Activated CD8-positive, alpha-beta memory T cell treated with anti-CD3 and anti-CD28 coated beads, Interleukin-2, amount 50 U/mL, for 4 hours (primary cell): Measurements from ENCODE around the gene CYBB.

Experiments
- DNase-seq: peaks from one replicate; pipeline ENCODE4 v3.0.0-alpha.2; 2020

Gene CYBB

DNA sequence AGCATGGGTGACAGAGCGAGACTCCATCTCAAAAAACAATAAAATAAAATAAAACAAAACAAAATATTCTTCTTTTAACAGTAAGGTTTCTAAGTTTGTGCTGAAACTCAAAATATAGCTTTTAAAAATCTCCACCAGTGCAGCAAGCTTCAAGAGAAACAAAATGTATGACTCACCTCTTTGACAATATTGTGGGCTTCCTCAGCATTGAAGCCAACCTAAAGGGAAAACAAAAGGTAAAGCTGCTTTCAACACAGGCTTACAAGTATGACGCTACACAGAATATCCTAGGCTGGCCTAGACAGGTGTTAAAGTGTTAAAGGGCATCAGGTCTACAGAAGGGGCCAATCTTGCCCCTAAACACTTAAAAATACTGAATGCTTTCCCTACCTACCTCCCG is 66.3 kb downstream of the CYBB start:
- DNase-seq, result no peak

DNA sequence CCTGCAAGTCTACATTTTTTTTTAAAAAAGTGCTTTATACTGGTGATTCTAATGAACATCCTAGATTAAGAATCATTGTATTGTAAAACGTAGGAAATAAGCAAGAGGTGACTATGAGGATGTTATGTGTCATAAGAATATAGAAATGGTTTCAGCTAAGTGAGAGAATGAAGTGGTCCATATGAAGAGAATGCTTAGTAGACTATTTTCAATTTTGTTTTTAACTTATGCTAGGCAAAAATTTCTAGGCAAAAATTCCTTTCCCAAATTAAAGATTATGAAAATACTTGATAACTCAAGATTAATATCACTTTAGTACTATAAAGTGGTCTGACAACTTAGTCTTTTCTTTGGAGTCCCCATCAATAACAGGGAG is 66.7 kb downstream of the CYBB start:
- DNase-seq, result no peak

GRCh38 chrX:37846934-37847732 is 67.3 kb downstream of the CYBB start, which contains the start of gene DYNLT3:
Gene DYNLT3 (minus strand): TSS chrX:37847571. CDS start chrX:37847510, 61 bp downstream.
- DNase-seq, result peak; percentile 72

DNA sequence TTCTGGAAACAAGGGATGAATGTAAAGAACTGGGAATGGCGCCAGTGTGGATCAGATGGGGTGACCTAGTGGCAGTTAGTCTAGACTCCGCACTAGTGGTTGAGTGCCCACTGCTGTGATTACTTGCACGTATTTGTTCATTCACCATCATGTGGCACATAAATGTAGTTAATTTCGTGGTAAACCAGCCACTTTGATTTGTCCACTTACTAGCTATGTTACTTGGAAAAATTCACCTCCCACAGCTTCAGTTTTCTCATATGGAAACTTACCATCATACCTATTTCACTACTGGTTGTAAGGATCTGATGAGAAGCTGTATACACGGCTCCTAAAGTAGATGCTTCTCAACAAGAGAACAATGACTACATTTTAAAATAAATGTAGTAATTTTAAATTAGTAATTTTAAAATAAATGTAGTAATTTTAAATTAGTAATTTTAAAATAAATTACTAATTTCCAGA is 67.9 kb downstream of the CYBB start:
- no peak for DNase-seq

DNA sequence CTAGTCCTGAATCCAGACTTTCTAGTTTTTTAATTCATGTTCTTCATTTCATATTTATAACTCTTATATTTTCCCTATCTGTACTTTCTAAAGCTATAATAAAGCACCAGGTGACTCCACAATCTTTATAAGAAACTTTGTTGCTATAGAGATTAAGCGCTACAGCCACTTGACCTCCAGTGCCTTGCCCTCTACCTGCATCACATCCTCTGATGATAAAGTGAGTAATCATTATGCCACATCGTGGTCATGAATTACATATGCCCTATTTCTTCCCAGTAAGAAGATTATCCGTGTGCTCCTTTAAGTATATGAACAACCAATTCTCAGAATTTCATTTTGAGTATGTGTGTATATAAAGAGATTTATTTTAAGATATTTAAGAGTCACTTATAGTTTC is 74.3 kb downstream of the CYBB start:
- no peak for DNase-seq

GRCh38 chrX:37854748-37855147 is 74.9 kb downstream of the CYBB start:
- no peak for DNase-seq

GRCh38 chrX:37860721-37861120 is 80.9 kb downstream of the CYBB start:
- DNase-seq, result no peak

DNA sequence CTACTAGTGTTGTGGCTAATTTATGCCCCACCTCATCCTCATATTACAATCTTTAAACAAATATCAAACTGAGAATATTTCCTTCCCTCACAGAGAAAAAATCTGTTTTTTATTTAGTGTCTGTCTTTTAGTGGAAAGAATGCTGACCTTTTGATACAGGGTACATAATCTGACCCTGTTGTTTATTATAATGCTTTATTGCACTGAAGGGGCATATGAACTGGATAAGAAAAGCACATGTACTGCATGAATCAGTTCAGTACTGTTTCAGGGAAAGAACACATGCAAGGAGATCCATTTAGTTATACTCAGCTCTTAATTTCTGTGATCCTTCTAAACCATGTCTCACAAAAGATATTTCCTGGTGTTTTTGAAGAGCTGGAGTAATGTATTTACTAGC is 83.0 kb downstream of the CYBB start:
- no peak for DNase-seq
